Cardiac fibroblast (primary cell): ENCODE measurements around the gene CPLX4.

Source experiments
- DNase-seq, 2 donors: peaks; one replicate each; pipeline versions ENCODE4 v3.0.0 to v3.0.0-alpha.2; 2010; ENCODE audit warnings: low read depth in 2 of 2
- H3K4me3 ChIP-seq, 2 donors: replicated peaks in 1 of 2; 1 replicate in 1 of 2; 2 replicates in 1 of 2; pipeline ENCODE4 v1.5.1; 2011; ENCODE audit warnings: low read depth in 2 of 2, low read length in 2 of 2, mild to moderate bottlenecking in 2 of 2, moderate library complexity in 1 of 2
- TF ChIP-seq, protein P1 (sequence below): IDR thresholded peaks from one replicate; pipeline ENCODE4 v1.5.1; 2011; ENCODE audit warnings: low read depth, mild to moderate bottlenecking, low read length, inconsistent platforms

The CPLX4 gene

DNA sequence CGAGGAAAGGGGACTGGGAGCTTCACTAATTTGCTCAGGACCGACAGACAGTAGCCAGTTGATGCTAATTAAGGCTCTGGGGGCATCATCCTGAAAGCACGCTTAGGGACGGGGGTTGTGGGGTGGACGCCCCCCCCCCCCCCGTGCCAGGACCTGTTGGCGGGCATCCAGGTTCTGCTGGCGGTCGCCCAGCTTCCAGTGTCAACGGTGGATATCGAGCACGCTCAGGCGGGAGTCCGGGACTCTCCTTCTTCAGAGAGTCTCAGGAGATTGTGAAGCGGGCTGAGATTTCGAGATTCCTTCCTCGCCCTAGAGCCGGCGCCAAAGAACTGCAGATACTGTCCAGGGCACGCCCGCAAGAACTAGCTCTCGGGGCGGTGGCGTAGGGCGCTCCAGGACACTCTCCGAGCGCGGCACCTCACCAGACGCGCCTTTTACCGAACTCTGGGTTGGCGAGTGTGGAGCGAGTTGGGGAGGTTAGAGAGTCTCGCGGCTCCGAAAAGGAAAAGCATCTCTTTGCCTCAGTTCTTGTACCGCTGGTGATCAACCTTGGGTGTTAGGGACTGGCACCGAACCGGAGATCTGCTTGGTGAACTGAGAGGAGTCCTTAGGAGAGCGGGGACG is 50.8 kb downstream of the CPLX4 start:
- TF ChIP-seq, protein P1, sequence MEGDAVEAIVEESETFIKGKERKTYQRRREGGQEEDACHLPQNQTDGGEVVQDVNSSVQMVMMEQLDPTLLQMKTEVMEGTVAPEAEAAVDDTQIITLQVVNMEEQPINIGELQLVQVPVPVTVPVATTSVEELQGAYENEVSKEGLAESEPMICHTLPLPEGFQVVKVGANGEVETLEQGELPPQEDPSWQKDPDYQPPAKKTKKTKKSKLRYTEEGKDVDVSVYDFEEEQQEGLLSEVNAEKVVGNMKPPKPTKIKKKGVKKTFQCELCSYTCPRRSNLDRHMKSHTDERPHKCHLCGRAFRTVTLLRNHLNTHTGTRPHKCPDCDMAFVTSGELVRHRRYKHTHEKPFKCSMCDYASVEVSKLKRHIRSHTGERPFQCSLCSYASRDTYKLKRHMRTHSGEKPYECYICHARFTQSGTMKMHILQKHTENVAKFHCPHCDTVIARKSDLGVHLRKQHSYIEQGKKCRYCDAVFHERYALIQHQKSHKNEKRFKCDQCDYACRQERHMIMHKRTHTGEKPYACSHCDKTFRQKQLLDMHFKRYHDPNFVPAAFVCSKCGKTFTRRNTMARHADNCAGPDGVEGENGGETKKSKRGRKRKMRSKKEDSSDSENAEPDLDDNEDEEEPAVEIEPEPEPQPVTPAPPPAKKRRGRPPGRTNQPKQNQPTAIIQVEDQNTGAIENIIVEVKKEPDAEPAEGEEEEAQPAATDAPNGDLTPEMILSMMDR: no peak
- DNase-seq: no peak
- H3K4me3 ChIP-seq: no peak overlapping the region

DNA sequence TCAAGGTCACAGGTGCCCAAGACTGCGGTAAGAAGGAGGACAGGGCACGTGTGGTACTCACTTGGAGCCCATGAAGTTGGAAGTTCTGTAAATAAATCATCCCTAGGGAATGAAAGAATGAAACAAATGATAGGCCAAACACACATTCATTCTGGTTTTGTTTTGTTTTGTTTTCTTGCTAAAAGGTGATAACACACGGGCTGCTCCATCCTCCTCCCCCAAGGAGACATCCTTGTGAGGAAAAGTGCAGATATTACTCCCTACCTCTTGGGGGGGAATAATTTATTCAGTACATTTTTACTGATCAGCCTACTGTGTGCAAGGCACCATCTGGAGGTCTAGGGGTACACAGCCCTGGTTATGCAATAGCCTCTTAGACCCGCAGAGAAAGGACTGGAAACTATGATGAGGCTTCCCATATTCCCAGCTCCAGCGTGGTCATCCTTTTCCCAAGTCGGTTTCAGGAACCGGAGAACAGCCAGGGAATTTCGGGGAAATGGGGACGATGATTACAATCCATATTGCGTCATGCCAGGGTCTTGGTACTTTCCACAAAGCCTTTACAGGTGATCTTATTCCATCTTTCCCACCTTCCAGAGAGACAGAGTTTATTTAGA is 51.5 kb downstream of the CPLX4 start:
- DNase-seq: no peak
- no peak overlapping the region for H3K4me3 ChIP-seq
- TF ChIP-seq, protein P1: no peak

DNA sequence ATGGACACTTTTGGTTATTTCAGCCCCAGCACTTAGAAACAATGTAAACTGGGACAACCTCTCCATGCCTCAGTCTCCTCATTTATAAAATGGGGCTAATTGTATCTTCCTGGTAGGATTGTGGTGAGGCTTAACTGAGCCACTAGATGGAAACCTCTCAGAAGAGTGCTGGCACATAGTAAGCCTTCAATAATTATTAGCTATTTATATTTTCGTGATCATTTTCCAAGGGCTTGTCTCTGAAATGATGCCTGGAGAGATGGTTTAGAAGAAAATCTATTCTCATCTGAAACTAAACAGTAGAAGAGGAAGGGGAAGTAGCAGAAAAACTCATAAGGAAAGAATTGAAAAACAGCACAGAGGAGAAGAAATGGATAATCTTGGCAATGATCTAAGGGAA is 52.0 kb downstream of the CPLX4 start:
- TF ChIP-seq, protein P1: no peak
- H3K4me3 ChIP-seq: no peak overlapping the region
- DNase-seq: no peak

DNA sequence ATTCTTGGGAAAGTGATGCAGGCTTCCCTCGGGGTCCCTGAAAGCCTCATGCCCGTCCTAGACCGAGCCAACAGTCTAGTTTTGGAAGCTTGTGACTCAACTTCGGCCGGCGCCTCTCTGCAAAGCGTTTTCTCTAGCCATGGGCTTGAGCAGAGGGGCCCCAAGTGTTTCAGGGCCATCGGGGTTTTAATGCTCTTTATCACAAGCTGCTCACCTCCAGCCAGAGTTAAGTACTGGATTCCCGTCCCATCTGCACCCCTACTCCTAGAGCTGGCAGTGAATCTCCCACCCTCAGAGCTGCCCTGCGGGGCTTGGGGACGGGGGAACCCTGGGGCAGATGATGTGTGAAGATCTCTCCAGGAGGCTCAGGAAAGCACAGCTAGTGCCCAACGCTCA is 52.5 kb downstream of the CPLX4 start:
- DNase-seq: no peak
- H3K4me3 ChIP-seq: no peak overlapping the region
- TF ChIP-seq, protein P1: no peak

DNA sequence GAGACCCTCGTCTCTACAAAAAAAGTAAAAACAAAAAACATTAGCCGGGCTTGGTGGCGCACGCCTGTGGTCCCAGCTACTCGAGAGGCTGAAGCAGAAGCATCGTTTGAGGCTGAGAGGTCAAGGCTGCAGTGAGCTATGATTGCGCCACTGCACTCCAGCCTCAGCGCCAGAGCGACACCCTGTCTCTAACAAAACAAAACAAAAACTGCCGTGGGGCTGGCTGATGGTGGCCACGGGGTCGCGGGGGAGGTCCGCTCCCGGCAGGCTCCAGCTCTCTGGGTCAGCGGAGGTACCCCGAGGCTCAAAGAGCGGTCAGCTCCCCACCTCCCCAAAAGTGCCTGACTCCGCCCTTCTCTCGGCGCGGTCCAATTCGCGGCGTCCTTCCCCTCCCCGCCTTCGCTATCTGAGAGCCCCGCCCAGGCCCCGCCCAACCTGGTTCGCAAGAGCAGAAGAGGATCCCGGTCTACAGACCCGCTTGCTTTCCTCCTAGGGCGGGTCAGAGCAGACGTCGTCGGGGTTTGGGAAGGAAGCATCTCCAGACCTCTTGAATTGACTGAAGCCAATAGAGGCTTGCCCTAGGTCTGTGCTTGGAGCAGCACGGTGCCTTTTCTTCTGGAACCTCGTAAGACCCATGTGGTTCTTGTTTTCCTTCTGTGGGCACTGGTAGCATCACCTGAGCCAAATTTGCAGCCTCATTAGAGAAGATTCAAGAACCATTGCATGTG is 53.0 kb downstream of the CPLX4 start:
- DNase-seq: no peak
- TF ChIP-seq, protein P1: no peak
- peak overlapping the region; percentile 28 to 39 for H3K4me3 ChIP-seq

DNA sequence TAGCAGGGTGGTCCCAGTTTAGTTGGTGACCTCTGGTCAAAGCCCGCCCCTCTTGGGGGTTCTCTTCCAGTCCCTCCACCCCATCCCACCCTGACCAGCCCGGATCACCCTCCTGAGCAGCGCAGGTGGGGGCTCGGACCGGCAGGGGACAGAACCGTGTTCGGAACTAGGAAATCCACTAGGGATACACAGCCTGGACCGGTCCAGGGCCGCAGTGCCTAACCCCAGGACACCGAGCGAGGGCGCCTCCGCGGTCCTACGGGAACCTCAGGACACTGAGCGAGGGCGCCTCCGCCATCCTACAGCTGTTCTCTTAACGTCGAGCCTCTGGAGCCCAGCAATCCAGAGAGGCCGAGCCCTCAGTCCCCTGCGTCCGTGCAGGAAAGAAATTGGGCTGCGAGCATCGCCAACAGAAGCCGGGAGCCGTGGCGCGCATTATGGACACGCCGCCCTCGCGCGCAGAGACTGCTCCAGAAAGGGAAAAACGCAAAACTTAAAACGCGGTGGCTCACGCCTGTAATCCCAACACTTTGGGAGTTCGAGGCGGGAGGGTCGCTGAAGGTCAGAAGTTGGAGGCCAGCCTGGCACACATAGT is 53.7 kb downstream of the CPLX4 start:
- DNase-seq: no peak
- H3K4me3 ChIP-seq: no peak overlapping the region
- TF ChIP-seq, protein P1: no peak
